Lung (tissue), 12 donors: ENCODE results near the gene NDST3. TPM values are rescaled to one million over a fixed set of nuclear protein-coding genes. Genes with fewer than 3 reads are reported as not detected.

ENCODE experiments used
- ATAC-seq: fragments of 200-7000 bp; cut with Tn5 transposase; one replicate; pipeline ENCODE4 v1.9.1; 2020; ENCODE audit warnings: moderate number of reproducible peaks; ENCODE audit not compliant: insufficient read depth, low FRiP score
- DNase-seq, 3 donors: peaks; one replicate each; pipeline ENCODE4 v3.0.0-alpha.2; 2013 to 2017
- H3K27ac ChIP-seq, 2 donors: one replicate each; pipeline ENCODE4 v1.5.1; 2013; ENCODE audit warnings: mild to moderate bottlenecking in 2 of 2, moderate library complexity in 2 of 2, control low read depth in 1 of 2, inconsistent platforms in 1 of 2, low read depth in 1 of 2, low read length in 1 of 2
- H3K27me3 ChIP-seq, 3 donors: one replicate each; pipeline ENCODE4 v1.5.1; 2013; ENCODE audit warnings: low read length in 2 of 3; ENCODE audit not compliant: control insufficient read depth in 3 of 3, insufficient read depth in 3 of 3
- H3K36me3 ChIP-seq, 4 donors: one replicate each; pipeline ENCODE4 v1.5.1; 2013; ENCODE audit warnings: low read length in 4 of 4, mild to moderate bottlenecking in 1 of 4, moderate library complexity in 1 of 4; ENCODE audit not compliant: control insufficient read depth in 4 of 4, insufficient read depth in 4 of 4
- H3K4me1 ChIP-seq, 5 donors: one replicate each; pipeline ENCODE4 v1.5.1; 2013; ENCODE audit warnings: low read length in 5 of 5, mild to moderate bottlenecking in 2 of 5, moderate library complexity in 1 of 5; ENCODE audit not compliant: control insufficient read depth in 5 of 5, insufficient read depth in 5 of 5
- H3K4me3 ChIP-seq: one replicate; pipeline ENCODE4 v1.5.1; 2013; ENCODE audit warnings: mild to moderate bottlenecking, control low read depth, moderate library complexity
- H3K9ac ChIP-seq, 2 donors: one replicate each; pipeline ENCODE4 v1.5.1; 2013; ENCODE audit warnings: low read length in 2 of 2, control low read depth in 1 of 2; ENCODE audit not compliant: insufficient read depth in 1 of 2
- H3K9me3 ChIP-seq, 4 donors: one replicate each; pipeline ENCODE4 v1.5.1; 2013; ENCODE audit warnings: low read length in 3 of 4, mild to moderate bottlenecking in 1 of 4, moderate library complexity in 1 of 4; ENCODE audit not compliant: control insufficient read depth in 4 of 4, insufficient read depth in 3 of 4
- CTCF ChIP-seq: IDR thresholded peaks from 2 replicates; pipeline ENCODE4 v1.5.1; 2012; ENCODE audit warnings: mild to moderate bottlenecking; ENCODE audit errors: control extremely low read depth, extremely low read depth
- WGBS, 2 donors: extraction: QIAGEN DNeasy Blood & Tissue Kit; methylation state at CpG; one replicate each; pipeline ENCODE4 v1.1.7; 2013; 5-methylcytosine and 5-hydroxymethylcytosine counted together
- polyA plus RNA-seq, 2 donors: library from polyadenylated mRNA; stranded (reverse); fragments of 200-250 nt; gene quantifications; one replicate each; pipeline ENCODE4 v1.2.1, GENCODE V29; 2013
- total RNA-seq, 2 donors: library from RNA; depleted of rRNA in 1 of 2; stranded (reverse); fragments of >200 nt in 1 of 2; gene quantifications; one replicate each; pipeline ENCODE4 v1.2.1, GENCODE V29; 2014 to 2021
- donor health status: control.
- donor health status: control.
- donor health status: Bipolar disorder and iron deficiency.
- donor health status: healthy.
- donor health status: DM: yes; HTN: yes; CAD: no.

Gene NDST3
- total and polyA plus RNA-seq, 4 donors = 0.02 to 0.74 (median 0.02) TPM; not detected in 1

GRCh38 chr4:118014831-118015230 lies 19.5 kb upstream of the NDST3 start:
- H3K36me3 ChIP-seq = no peaks in the 10 kb centered on the region
- H3K4me3 ChIP-seq = no peak overlapping the region
- H3K27ac ChIP-seq = no peak overlapping the region
- H3K4me1 ChIP-seq = no peaks in the 10 kb centered on the region
- DNase-seq (no peak), ATAC-seq (no peak)
- 91 to 100% methylated on average over 3 of the region's 3 CpGs for WGBS, 2 donors
- H3K27me3 ChIP-seq = no peaks in the 10 kb centered on the region
- H3K9ac ChIP-seq = no peak overlapping the region
- TF ChIP-seq CTCF = no peak
- H3K9me3 ChIP-seq = no peaks in the 10 kb centered on the region

DNA sequence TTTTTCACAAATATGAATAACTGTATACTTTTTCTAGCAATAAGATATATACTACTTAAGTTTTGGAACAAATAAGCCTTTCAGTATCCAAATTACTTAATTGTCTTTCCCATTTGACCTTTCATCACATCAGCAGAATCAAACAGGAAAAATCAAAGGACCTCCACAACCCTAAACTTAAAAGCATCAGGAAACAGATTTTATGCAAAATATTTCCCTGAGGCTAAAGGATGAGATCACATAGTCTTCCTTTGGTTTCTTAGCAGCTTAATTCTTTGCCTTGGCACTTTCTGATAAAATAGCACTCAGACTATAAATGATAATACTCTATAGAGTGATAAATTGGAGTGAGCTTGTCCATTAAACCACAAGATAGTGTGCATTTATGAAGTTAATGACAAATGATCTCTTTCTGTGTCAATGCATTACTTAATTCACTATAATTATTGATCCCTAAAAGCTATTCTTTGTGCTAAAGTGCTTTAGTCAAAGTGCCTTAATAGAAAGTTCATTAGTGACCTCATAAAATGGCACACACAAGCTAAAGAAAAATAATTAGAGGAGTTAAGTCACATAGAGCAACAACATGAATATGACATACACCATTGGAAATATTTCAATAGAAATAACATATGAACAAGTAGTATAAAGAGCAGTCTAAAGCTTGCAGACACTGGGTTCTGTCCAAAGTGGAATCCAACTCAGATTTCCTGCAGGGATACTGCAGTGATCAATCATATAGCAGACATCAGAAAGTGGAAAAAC lies 15.7 kb upstream of the NDST3 start:
- Histone ChIP-seq H3K9me3 (no peaks in the 10 kb centered on the region), H3K27ac (no peak overlapping the region), H3K27me3 (no peaks in the 10 kb centered on the region), H3K9ac (no peak overlapping the region), H3K36me3 (no peaks in the 10 kb centered on the region), H3K4me3 (no peak overlapping the region), H3K4me1 (no peaks in the 10 kb centered on the region)
- no peak for TF ChIP-seq CTCF
- DNase-seq (no peak), ATAC-seq (no peak)

GRCh38 chr4:118026806-118027205 lies 7.5 kb upstream of the NDST3 start:
- no peaks in the 10 kb centered on the region for H3K4me1 ChIP-seq
- WGBS, 2 donors = 73 to 83% methylated on average over 1 of the region's 1 CpG
- ATAC-seq (no peak), DNase-seq (no peak)
- no peak overlapping the region for H3K9ac ChIP-seq
- no peak for TF ChIP-seq CTCF
- no peaks in the 10 kb centered on the region for H3K27me3 ChIP-seq
- H3K4me3 ChIP-seq = no peak overlapping the region
- H3K9me3 ChIP-seq = no peaks in the 10 kb centered on the region
- no peaks in the 10 kb centered on the region for H3K36me3 ChIP-seq
- no peak overlapping the region for H3K27ac ChIP-seq

GRCh38 chr4:118029224-118029623 lies 5.1 kb upstream of the NDST3 start:
- DNase-seq (no peak), ATAC-seq (no peak)
- H3K9me3 ChIP-seq = no peaks in the 10 kb centered on the region
- no peak overlapping the region for H3K9ac ChIP-seq
- WGBS, 2 donors = 72 to 77% methylated on average over 1 of the region's 1 CpG
- H3K4me1 ChIP-seq = peaks cover 0 to 4% (median 0%) of the 10 kb centered on the region in 5 donors
- no peaks in the 10 kb centered on the region for H3K36me3 ChIP-seq
- no peak overlapping the region for H3K27ac ChIP-seq
- H3K4me3 ChIP-seq = no peak overlapping the region
- peaks cover 0 to under 1% (median 0%) of the 10 kb centered on the region in 3 donors for H3K27me3 ChIP-seq
- no peak for TF ChIP-seq CTCF
